ENCODE results near the gene TBC1D4.
"Not testable (repeated sequence)": the region's sequence is repeated elsewhere in the genome, so short reads cannot be mapped to it uniquely, and the experiment has no call there.

The TBC1D4 gene

DNA sequence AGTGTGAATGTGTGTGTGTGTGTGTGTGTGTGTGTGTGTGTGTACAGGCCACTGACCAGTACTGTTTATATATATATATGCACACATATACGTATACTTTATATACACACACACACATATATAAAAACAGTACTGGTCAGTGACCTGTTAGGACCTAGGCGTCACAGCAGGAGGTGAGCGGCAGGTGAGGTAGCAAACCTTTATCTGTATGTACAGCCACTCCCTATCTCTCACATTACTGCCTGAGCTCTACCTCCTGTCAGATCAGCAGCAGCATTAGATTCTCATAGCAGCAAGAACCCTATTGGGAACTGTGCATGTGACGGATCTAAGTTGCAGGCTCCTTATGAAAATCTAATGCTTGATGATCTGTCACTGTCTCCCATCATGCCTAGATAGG is 34.5 kb downstream of the TBC1D4 start:
- no peak for DNase-seq

DNA sequence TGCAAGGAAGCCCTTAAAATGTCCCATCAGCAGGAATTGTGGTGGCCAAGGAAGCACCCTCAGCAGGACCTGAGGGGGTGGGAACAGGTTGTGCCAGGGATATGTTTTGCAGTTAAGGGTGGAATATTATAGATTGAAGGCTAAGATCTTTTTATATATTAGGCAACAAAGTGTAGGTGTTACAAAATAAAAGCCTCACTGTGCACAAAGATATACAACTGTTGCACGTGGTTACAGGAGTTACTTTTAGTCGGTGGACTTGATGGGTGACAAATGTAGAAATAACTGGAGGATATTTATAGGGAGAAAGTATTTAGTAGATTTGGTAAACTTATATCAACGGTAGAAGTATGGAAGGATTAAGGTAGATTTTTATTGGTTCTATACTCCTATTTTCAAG is 35.1 kb downstream of the TBC1D4 start:
- DNase-seq, result no peak

- DNase-seq, result no peak
These were observed 36.1 kb downstream of the TBC1D4 start for GRCh38 chr13:75445717-75446499.

DNA sequence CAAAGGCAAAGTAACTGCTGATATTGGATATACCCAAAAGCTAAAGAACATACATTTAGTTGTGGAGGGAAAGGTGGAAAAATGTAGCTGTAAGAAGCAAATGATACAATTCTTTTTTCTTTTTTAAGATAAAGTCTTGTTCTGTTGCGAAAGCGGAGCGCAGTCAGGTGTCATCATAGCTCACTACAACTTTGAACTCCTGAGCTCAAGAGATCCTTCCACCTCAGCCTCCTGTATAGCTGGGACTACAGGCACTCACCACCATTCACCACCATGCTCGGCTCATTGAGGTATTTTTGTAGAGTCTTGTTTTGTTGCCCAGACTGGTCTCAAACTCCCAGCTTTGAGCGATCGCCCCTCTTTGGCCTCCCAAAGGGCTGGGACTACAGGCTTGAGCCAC is 38.0 kb downstream of the TBC1D4 start:
- no peak for DNase-seq

DNA sequence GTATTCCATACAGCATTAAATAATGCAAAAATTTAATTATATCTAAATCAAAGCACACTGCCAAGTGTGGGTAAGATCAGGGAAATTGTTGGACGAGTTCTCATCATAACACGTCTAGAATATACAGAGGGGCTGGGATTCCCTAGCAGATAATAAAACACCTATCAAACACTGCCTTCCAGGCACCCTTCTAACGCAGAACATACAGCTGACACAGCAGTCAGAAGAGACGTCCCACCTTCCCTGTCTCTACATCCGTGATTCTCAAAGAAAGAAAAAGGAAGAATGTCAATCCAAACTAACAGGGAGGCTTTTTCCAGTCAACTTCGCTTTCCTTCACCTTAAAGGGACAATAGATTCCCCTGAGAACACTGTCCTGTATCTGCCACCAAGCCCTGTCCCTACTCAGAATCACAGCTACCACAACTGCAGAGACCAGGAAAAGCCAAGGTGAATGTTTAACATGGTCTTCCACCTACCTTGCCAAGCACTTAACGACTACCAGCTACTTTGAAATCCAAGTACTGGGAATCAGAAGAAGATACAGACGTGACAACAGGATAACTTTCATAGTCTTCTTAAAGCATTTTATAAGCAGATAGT is 38.5 kb downstream of the TBC1D4 start:
- no peak for DNase-seq

- DNase-seq, result no peak
These were observed 39.2 kb downstream of the TBC1D4 start for GRCh38 chr13:75442736-75443234.

DNA sequence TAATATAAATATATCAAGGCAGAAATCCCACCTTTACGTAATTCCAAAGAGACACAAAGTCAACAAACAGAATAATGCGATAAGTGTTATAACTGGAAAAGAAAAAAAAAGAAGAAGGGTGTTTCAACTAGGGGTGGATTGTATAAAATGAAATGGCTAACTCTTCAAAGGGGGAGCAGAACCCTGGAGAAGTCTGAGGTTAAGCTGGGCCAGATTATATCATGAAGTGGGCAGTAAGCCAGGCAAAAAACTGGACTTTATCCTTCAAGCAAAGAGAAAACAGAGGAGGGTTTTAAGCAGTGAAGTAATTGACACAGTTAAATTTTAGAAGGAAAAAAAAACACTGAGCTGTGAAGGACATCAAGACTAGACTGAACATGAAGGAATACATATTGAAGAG is 41.9 kb downstream of the TBC1D4 start:
- DNase-seq, result no peak

GRCh38 chr13:75437582-75438318 is 44.2 kb downstream of the TBC1D4 start:
- peak; percentile 22 for DNase-seq

GRCh38 chr13:75434126-75434525 is 47.8 kb downstream of the TBC1D4 start:
- not testable (repeated sequence) for DNase-seq

DNA sequence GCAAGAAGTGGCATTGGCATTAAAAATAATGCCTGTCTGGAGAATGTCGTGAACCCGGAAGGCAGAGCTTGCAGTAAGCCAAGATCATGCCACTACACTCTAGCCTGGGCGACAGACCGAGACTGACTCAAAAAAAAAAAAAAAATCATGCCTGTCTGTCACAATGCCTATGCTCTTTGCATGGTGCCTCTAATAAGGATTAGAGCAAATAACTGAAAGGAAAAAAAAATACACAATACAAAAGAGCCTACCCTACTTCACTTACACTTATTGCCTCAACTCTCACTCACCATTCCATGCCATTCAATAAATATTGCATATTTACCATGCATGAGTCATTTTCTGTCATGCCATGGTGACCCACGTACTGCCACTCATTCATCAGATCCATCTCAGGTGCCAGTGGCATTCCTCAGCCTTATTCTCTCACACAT is 49.1 kb downstream of the TBC1D4 start:
- DNase-seq, result no peak

- DNase-seq, result no peak
These were observed 49.9 kb downstream of the TBC1D4 start for GRCh38 chr13:75432045-75432444.

DNA sequence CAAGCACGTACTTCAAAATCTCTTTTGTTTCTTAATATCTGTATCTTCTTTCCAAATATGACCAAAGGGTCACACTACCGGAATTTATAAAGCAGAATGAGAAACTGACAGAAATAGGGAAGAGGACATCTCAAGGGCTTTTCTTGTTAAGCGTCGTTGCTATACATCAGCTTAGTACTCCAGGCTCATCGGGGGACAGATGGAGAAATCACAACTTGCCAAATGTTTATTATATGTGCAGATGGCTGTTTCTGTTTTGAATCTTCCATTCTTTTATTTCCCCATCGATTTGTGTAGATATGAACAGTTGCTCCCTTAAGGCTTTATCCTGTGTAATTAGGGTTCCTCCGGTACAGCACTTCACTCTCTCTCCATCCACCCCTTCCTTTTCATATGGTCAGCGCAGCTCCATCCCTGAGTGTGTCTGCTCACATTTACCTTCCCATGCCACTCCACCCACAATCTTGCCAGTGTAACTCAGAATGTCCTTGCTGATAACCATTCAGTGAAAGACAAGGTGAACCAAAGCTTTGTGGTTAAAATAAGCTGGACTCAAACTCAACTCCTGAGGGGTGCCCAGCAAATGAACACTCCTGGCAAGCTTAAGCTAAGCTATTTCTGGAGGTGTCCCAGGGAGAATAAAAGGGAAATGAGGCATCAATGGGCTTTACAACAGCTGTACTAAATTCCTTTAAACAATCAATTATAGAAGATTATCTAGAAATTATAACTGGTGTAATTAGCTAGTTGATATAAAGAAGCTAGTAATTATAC is 51.3 kb downstream of the TBC1D4 start:
- DNase-seq, result no peak

GRCh38 chr13:75426421-75426820 is 55.5 kb downstream of the TBC1D4 start:
- DNase-seq, result no peak

DNA sequence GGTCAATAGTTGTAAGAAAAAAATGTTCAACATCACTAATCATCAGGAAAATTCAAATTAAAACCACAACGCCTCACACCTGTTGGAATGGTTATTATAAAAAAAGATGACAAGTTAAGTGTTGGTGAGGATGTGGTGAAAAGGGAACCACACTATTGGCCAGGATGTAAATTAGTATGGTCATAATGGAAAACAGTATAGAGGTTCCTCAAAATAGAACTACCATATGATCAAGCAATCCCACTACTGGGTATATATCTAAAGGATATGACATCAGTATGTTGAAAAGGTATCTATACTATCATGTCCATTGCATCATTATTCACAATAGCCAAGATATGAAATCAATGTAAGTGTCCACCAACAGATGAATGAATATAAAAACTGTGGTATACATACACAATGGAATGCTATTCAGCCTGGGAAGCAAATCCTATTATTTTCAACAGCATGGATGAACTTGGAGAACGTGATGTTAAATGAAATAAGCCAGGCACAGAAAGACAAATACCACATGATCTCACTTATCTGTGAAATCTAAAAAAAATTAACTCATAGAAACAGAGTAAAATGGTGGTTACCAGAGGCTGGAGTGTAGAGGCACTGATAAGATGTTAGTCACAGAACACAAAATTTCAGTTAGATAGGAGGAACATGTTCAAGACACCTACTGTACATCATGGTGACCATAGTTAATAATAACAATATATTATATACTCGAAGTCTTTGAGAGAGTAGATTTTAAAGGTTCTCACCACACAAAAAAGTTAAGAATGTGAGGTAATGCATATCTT is 56.6 kb downstream of the TBC1D4 start:
- no peak for DNase-seq

GRCh38 chr13:75423946-75424345 is 58.0 kb downstream of the TBC1D4 start:
- DNase-seq, result no peak

DNA sequence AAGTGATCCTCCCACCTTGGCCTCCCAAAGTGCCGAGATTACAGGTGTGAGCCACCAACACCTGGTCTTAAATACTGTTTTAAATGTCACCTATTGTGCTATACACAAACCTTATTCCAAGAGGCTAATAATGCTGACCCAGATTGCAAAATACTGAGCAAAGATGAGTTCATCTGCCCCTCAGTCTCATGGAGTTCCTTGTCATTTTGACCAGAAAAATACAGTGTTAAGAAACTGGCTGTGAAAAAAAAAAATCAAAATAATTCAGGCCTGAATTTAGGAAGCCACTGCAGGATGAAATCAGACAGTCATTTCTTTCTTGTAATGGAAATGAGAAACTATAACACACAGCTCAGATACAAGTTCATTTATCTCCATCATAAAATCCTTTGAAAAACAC is 59.9 kb downstream of the TBC1D4 start:
- no peak for DNase-seq

GRCh38 chr13:75421133-75421532 is 60.8 kb downstream of the TBC1D4 start:
- DNase-seq, result no peak

GRCh38 chr13:75419656-75420055 is 62.3 kb downstream of the TBC1D4 start:
- DNase-seq, result no peak

DNA sequence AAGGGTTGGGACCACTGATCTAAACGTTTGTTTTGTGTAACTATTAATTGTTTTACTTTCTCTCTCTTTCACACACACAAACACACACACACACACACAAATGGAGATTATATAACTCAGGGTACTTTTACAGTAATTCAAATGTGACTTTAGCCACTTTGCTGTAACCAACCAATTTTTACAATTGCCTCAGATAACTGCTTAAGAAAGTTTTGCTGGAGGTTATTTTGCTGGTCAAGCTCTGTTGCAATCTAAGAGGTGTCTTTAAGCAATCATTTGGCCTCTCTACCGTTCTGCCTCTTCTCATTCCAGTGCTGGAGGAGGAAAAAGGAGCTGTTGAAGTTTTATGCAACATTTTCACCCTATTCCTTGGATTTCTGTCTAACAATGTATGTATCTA is 63.0 kb downstream of the TBC1D4 start:
- no peak for DNase-seq

- no peak for DNase-seq
These were observed 63.7 kb downstream of the TBC1D4 start for GRCh38 chr13:75418186-75418843.

DNA sequence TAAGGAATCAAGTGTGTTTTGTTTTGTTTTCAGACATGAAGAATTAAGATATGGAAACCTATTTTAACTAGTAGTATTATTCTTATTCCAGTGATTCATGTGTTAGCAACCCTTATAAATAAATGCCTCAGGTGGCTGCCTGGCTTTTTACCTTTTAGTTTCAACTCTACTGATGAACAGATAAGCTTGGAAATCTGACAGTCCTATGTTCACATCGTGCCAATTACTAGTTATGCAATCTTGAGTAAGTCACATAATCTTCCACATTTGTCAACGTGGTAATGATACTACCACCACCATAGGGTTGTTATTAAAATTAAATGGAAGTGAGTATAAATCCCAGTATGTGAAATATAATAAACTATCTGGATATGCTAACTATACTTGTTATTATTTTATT is 64.3 kb downstream of the TBC1D4 start:
- no peak for DNase-seq

Data from right kidney (tissue), 1 donor.